HG03378 (cell line): Measurements from ENCODE around the gene DDX24.
A peak's percentile ranks its signal among the peaks of the same experiment; 100 is the strongest.

Experiments
- ATAC-seq: cut with Tn5 transposase; IDR thresholded peaks from one replicate; pipeline ENCODE4 v1.9.1; 2021; ENCODE audit warnings: mild to moderate bottlenecking, moderate library complexity; ENCODE audit not compliant: unreplicated experiment

DDX24 gene

GRCh38 chr14:94080621-94081385 is at the start of gene DDX24, which contains the start of gene IFI27L1:
Gene DDX24 (minus strand): TSS chr14:94081202. CDS start chr14:94079742, 1,460 bp downstream.
Gene IFI27L1 (plus strand): TSS chr14:94081310. CDS start chr14:94096938, 15,628 bp downstream.
- peak; percentile 89 for ATAC-seq

GRCh38 chr14:94129758-94130414 is 48.9 kb upstream of the DDX24 start:
- no peak for ATAC-seq

- ATAC-seq, result peak; percentile 84
Measured at GRCh38 chr14:94129111-94129757, 48.2 kb upstream of the DDX24 start, which contains the start of gene IFI27L2. Gene IFI27L2 (minus strand): TSS chr14:94129604. CDS start chr14:94129564, 40 bp downstream.

- ATAC-seq, result no peak
Measured at GRCh38 chr14:94128216-94128839, 47.3 kb upstream of the DDX24 start.

GRCh38 chr14:94127330-94127729 is 46.3 kb upstream of the DDX24 start:
- no peak for ATAC-seq

- ATAC-seq, result no peak
Measured at GRCh38 chr14:94126800-94127199, 45.8 kb upstream of the DDX24 start.

- no peak for ATAC-seq
Measured at GRCh38 chr14:94126419-94126677, 45.3 kb upstream of the DDX24 start.

- no peak for ATAC-seq
Measured at GRCh38 chr14:94125659-94126418, 44.8 kb upstream of the DDX24 start.

GRCh38 chr14:94124582-94125377 is 43.8 kb upstream of the DDX24 start:
- no peak for ATAC-seq

GRCh38 chr14:94123868-94124267 is 42.9 kb upstream of the DDX24 start:
- ATAC-seq, result no peak

GRCh38 chr14:94123296-94123695 is 42.3 kb upstream of the DDX24 start:
- no peak for ATAC-seq

GRCh38 chr14:94122438-94122837 is 41.4 kb upstream of the DDX24 start:
- no peak for ATAC-seq

GRCh38 chr14:94121485-94121884 is 40.5 kb upstream of the DDX24 start:
- no peak for ATAC-seq

- no peak for ATAC-seq
Measured at GRCh38 chr14:94120667-94121340, 39.8 kb upstream of the DDX24 start.

GRCh38 chr14:94119071-94119470 is 38.1 kb upstream of the DDX24 start:
- ATAC-seq, result no peak

GRCh38 chr14:94117856-94118255 is 36.9 kb upstream of the DDX24 start:
- no peak for ATAC-seq

GRCh38 chr14:94116701-94117100 is 35.7 kb upstream of the DDX24 start:
- no peak for ATAC-seq

GRCh38 chr14:94115631-94116030 is 34.6 kb upstream of the DDX24 start:
- no peak for ATAC-seq

GRCh38 chr14:94115058-94115591 is 34.1 kb upstream of the DDX24 start:
- ATAC-seq, result no peak
